Nucleus accumbens (tissue), 56 donors: ENCODE data around the gene TCOF1.

ENCODE experiments used
- DNase-seq, 56 donors: peaks; one replicate each; lab custom pipeline; 2025; lab: John Stamatoyannopoulos, UW

The TCOF1 gene

GRCh38 chr5:150386024-150386855 lies 28.7 kb downstream of the TCOF1 start:
- DNase-seq: no peak

GRCh38 chr5:150389531-150390266 lies 32.2 kb downstream of the TCOF1 start:
- no peak for DNase-seq

GRCh38 chr5:150391064-150391834 lies 33.8 kb downstream of the TCOF1 start:
- no peak for DNase-seq

DNA sequence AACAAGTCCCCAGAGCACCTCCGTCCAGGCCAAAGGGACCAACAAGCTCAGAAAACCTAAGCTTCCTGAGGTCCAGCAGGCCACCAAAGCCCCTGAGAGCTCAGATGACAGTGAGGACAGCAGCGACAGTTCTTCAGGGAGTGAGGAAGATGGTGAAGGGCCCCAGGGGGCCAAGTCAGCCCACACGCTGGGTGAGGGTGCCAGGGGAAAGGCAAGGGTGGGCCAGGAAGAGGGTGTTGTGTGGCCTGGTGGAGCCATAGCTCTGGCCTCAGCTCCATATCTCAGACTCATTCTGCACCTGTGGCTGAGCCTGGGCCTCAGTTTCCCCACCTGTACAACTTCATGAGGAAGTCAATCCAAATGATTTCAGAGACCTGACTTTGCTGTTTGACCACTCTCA lies 34.5 kb downstream of the TCOF1 start:
- DNase-seq: no peak

DNA sequence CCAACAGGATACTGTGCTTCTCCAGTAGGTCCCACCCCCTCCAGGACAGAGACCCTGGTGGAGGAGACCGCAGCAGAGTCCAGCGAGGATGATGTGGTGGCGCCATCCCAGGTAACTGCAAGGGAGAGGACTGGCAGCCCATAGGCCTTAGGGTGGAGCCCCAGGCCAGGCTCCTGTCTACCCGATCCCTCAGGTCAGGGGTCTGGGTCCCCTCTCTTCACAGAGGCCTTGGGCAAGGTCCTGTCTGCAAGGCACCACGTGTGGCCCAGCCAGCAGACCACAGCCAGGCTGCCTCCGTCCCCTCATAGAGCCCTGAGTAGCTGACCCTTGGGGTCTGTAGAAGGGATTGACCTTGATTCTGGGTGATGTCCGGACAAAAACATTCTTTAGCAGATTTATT lies 35.2 kb downstream of the TCOF1 start:
- no peak for DNase-seq

DNA sequence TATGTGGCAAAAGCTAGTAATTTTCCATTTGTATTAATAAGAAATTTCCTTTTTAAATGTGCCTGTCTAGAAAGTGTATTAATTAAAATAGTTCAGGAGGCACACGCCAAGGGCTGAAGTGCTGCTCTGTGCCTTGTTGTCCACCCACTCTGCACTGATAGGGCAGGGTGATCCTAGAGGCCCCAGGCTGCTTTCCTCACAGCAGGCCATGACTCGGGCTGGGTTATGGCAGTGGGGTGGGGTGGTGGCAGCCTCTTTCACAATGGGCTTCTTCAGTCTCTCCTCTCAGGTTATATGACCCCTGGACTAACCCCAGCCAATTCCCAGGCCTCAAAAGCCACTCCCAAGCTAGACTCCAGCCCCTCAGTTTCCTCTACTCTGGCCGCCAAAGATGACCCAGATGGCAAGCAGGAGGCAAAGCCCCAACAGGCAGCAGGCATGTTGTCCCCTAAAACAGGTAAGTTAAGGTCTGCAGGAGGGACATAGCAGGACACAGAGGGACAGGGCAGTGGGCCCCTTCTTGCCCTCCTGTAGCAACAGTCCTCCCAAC lies 35.7 kb downstream of the TCOF1 start:
- no peak for DNase-seq

GRCh38 chr5:150394131-150394530 lies 36.6 kb downstream of the TCOF1 start:
- no peak for DNase-seq

DNA sequence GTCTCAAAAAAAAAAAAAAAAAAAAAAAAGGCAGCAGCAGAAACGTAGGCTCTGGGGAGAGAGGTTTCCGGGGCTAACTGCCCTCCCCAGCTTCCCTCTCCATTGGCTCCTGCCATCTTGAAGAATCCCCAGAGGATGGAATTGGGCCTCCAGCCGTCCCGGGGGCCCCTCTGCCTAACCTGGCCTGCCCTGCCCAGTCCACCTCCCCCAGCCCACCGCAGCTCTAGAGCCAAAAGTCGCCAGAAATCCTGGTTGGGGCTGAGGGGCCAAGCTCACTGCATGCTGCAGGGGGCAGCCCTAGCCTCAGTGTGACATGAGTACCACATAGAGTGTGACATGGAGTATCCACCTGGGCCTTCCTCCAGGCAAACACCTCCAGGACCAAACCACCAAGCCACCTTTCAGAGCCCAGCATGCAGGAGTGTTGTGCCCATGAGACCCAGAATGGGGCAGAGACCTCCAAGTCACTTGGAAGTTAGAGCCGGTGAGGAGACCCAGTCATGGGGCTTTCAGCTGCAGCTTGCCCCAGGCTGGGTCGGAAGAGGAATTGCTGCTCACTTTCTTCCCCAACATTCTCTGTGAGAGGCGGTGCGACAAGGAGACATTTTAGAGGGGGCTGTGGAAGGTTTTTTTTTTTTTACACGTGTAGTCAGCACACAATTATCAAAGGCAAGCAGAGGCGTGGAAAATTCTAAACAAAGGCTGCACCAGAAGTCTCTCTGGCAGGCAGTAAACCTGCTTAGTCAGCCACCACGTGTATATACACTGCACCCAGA lies 37.6 kb downstream of the TCOF1 start:
- DNase-seq: peak in 18 of 56 donors; percentile 13 to 59 (median 28)

- DNase-seq: no peak
Observed at GRCh38 chr5:150395688-150395975, 38.1 kb downstream of the TCOF1 start.

GRCh38 chr5:150396267-150396666 lies 38.8 kb downstream of the TCOF1 start:
- no peak for DNase-seq

DNA sequence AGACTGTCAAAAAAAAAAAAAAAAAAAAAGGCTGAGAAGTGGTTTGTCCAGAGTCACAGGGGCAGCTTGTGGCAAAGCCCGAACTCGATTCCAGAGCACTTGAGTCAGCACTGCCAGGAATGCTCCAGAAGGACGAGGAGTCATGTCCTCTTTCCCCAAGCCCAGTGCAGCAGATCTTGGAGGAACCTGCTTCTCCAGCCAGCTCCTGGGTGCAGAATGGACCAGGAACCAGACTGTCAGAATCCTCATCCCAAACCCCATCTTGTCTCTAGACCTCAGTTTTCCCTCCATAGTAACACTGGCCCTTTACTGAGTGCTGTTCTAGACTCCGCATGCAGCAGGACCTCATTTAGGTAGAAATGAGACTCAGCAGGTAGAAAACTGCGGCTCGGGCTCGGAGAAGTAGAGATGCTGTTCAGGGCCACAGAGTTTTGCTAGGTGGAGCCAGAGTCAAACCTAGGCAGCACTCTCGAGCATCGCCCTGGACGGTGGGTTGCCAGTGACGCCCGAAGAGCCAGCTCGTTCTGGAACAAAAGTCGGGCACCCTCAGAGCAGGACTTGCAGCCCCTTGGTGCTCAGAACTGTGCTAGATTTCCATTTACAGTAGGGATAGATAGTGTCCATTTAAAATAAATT lies 39.8 kb downstream of the TCOF1 start:
- peak in 2 of 56 donors; percentile 8 to 15 for DNase-seq

GRCh38 chr5:150397782-150398721 lies 40.6 kb downstream of the TCOF1 start:
- DNase-seq: no peak

- no peak for DNase-seq
Observed at GRCh38 chr5:150398722-150399523, 41.4 kb downstream of the TCOF1 start.

DNA sequence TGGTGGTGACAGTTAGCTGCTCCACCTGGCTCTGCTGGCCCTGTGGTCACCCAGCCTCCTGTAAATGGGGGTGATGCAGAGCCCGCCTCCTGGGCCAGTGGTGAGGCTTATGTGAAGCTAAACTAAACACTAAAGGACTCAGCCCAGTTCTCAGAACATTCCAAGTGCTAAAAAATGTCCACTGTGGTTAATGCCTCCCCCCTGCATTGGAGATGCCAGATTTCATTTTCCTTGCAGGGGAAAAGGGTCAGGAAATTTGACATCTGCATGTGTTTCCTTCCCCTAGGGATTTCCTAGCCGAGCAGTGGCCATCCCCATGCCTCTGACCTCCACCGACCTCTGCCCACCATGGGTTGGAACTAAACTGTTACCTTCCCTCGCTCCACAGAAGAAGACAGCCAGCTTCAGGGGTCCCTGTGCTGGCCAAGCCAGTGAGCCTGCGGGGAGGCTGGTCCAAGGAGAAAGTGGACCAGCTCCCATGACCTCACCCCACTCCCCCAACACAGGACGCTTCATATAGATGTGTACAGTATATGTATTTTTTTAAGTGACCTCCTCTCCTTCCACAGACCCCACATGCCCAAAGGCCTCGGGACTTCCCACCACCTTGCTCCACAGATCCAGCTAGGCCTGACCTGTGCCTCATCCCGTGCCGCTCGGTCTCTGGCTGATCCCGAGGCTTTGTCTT lies 42.2 kb downstream of the TCOF1 start:
- DNase-seq: no peak

DNA sequence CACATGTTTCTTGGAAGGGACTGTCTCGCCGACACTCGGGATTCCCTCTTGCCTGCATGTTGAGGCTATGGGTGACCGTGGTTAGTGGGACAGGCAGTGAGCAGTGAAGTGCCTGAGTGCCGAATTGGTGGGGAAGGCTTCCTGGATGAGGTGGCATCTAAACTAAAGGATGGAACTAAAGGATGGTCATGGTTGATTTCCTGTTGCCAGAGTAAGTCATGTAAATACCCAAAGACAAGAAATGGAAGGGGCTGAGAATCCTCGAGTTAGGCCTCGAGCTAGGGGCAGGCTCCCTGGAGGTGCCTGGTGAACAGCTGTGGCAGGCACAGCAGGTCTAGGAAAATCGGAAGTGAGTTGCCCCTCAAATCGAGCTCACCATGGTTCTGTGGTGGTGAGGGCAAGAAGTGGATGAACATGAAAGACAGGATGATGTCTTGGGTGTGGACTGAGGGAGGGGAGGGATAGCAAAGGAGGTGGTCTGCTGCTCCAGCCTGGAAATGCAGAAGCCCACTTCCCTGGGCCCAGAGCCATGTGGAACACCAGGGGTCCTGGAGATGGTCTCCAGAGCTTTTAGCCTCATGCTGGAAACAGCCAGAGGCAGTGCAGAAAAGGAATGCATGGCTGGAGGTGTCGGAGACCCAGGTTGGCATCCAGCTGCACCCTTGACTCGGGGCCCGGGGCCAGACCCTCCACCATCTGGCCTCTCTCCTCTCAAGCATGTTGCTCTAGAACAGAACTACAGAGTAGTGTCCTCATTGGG lies 43.0 kb downstream of the TCOF1 start:
- no peak for DNase-seq

- no peak for DNase-seq
Observed at GRCh38 chr5:150401076-150401375, 43.5 kb downstream of the TCOF1 start.
